Midbrain (tissue), 1 donor: ENCODE measurements around the gene ZNF639.

Experiments used
- DNase-seq: peaks from one replicate; lab custom pipeline; 2025; lab: John Stamatoyannopoulos, UW

ZNF639 gene

GRCh38 chr3:179309225-179310078, 13.4 kb upstream of the ZNF639 start:
- DNase-seq, result no peak

DNA sequence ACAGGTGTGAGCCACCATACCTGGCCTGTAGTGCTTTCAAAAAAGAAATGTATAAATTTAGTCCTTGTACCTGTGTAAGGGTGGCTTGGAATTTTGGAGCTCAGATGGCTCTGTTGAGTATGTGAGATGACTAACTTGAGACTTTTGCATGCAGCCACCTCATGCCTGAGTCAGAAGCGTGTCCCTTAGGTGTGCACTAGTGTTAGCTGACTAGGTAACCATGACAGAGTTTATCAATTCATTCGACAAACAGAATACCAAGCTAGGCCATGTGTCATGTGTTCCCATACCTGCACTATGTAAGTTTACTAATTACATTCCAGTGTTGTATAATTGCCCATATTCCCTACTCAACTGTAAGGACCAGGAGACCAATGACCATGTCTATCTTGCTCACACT, 4.0 kb upstream of the ZNF639 start:
- no peak for DNase-seq

- DNase-seq, result peak; percentile 27
These were observed 1.1 kb upstream of the ZNF639 start for GRCh38 chr3:179321668-179322285.

- peak; percentile 70 for DNase-seq
These were observed 623 bp downstream of the ZNF639 start for GRCh38 chr3:179323197-179324110.

DNA sequence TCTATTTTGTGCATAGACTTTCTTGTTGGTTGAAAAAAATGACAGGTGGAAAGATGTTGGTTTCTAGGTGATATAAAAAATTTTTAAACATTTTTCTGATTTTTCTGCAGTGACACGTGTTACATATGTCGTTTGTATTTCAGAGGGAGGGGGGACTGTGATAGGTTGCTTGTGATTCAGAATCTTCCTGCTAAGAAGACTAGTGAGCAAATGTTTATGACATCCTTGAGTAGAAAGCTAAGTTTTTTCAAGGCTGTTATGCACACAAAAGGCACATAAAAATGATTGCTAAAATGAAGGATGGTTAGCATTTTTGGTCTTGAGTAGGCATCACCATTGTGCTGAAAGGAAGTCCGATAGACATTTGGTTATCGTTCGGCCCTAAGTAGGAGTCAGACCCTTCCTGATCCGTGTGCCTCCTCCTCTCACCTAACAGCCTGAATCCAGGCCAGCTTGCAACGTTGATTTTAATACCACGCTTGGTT, 1.5 kb downstream of the ZNF639 start:
- DNase-seq, result no peak

- DNase-seq, result no peak
These were observed 7.6 kb downstream of the ZNF639 start for GRCh38 chr3:179330438-179330837.

- no peak for DNase-seq
These were observed 9.4 kb downstream of the ZNF639 start for GRCh38 chr3:179332240-179332639.

GRCh38 chr3:179333084-179333483, 10.3 kb downstream of the ZNF639 start:
- no peak for DNase-seq

DNA sequence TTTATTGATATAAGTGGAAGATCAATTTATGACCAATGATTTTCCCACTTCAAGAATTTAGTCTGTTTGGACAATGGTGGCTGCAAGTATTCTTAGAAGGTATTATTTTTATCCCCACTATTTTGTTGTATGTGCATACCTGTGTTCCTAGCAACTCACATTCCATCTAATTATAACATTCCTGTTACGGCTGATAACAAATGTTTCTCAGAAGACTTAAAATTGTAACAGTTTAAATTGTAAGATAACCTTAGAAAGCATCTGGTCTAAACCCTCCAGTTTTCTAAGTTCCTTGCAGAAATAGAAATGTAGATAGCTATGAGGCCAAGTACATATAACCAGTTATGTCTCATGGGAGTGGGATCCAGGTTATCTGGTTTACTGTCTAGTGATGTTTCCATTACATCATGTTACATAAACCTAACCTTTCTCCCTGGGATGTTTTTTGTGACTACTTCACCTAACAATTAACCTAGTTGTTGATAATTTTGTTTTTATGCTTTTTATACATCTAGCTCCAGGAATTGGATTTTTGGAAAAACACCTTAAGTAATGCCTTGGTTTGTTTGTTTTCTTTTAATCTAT, 13.6 kb downstream of the ZNF639 start:
- no peak for DNase-seq

DNA sequence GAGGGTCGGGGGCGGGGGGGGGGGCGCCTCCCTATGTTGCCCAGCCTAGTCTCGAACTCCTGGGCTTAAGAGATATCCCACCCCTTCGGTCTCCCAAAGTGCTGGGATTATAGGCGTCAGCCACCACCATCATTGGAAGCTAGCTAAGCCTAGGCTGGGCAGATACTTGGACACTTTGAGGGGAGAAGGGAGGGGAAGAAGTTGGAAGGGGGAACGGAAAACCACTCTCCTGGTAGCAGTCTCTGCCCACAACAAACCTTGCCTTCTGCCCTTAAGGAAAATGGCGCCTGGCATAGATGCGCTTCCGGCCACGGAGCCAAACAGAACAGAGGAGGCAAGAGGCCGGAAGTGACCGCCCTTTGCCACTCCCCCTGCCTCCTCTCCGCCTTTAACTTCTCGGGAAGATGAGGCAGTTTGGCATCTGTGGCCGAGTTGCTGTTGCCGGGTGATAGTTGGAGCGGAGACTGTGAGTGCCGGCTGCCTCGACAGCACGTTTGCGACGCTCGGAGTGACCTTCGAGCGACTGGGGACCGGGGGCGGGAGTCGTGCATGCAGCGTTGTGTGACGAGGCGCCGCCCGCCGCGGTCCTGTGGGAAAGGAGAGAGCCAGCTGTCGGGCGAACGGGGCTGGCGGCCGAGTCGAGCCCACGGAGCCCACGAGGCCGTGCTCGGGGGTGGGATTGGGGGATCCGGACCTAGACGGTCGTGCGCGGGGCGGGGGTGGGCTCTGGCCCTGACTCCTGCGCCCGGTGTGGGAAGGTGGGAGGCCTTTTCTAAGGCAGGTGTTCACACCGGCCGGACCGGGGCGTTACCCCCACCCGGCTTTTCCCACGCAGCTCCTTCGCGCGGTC, 24.7 kb downstream of the ZNF639 start, which contains the start of gene MFN1:
Gene MFN1, plus strand, starts transcription at position 365 of the 850 bp plus-strand sequence. CDS start 1,143 bp downstream, outside the sequence.
- DNase-seq, result peak; percentile 94

DNA sequence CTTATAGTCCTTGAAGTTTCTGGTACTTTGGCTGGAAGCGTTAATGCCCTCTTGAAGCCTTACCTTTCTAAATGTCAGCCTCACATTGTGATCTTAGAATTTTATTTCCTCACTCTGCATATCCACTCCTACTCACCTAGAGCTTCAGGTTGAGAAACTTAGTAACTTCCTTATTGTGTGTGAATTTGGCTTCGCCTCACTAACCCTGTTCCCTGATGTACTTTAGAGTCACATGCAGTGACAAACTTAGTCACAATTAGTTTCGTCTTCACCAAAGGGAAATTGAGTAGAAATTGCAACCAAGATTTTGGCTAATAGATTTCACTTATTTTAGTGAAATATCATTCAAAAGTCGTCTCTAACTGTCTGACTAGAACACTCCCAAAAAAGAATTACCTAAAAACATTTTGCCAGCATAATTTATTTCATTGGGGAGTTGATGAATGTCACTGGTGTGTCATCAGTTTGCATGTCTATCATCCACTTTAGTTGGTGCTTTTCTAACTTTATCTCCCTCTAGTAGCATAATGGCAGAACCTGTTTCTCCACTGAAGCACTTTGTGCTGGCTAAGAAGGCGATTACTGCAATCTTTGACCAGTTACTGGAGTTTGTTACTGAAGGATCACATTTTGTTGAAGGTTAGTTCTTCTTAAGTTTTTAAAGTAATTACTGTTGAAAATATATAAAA, 25.6 kb downstream of the ZNF639 start:
- no peak for DNase-seq

DNA sequence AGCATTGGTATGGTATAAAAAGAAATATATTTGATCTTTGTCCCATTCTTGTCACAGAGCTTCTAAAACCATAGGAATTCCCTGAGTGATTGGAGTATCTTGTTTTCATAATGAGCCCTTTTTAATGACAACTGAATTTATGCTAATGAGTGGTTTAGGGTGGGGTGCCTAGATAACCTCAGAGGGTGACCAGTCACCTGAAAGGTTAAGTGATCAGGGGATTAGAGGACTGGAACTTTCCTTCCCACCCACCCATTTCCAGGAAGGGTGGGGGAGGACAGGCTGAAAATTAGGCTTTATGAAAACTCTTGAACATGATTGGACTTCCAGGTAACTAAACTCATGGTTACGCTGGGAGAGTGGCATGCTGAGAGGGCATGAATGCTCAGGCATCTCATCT, 33.2 kb downstream of the ZNF639 start:
- DNase-seq, result no peak

DNA sequence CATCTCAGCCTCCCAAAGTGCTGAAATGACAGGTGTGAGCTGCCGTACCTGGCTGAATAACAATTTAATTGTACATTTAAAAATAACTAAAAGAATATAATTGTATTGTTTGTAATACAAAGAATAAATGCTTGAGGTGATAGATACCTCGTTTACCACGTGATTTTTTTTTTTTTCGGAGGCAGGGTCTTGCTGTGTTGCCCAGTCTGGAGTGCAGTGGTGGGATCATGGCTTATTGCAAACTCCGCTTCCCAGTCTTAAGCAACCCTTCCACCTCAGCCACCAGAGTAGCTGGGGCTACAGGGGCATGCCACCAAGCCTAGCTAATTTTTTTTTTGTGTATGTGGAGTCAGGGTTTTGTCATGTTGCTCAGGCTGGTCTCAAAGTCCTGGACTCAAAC, 40.5 kb downstream of the ZNF639 start:
- DNase-seq, result no peak

GRCh38 chr3:179369621-179370020, 46.8 kb downstream of the ZNF639 start:
- DNase-seq, result no peak

- no peak for DNase-seq
These were observed 51.1 kb downstream of the ZNF639 start for GRCh38 chr3:179373938-179374337.

DNA sequence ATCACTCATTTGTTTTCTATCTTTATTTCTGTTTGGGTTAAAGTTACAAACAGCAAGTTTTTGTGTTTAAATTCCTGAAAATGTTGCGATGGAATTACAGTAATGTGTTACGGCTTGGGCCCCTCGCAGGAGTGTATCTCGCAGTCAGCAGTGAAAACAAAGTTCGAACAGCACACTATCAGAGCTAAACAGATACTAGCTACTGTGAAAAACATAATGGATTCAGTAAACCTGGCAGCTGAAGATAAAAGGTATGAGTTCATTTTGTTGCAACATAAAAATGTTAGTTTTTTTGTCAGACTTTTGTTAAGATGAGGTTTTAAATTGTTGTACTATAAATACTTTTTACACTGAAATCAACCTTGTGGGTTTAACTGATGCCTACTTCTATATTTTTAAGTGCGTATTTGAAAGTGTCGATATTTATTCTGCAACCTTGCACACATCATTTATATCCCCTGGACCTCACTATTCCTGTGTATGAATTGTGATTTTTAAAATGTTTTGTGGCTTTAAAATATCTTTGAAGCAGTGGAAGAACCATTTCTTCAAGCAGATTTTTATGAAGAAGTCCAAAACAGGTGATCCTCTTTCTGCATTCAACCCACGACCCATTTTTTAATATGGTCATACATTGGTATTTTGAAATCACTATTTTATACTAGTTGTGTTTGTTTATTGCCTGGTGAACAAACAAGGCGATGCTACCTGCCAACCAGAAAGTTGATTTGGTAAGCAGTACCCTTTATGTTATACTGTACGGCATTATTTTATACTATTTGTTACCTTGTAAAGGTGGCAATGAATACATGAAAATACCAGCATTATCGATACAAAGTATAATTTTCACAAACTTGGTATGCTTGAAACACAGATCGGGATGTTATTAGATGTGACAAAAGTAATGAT, 52.5 kb downstream of the ZNF639 start:
- DNase-seq, result no peak

DNA sequence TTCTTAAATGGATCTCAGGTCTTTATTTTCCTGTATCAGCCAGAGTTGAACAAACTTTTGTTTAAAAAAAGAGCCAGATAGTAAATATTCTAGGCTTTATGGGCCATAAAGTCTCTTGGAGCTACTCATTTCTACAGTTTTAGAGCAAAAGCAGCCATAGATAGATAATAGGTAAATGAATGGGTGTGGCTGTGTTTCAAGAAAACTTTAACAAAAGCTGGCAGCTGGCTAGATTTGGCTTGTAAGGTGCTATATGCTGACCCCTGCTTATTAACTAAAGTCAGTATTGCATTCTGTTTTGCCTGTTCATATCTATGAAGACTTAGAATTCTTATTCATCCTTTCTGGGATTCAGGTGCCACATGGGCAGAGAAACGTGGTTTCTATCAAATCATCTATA, 53.6 kb downstream of the ZNF639 start:
- DNase-seq, result no peak
